BLaER1 (cell line): ENCODE measurements around the gene GRAMD1B.

Experiments
- H3K27ac ChIP-seq: shearing (Covaris generic); formaldehyde crosslinking; 2 replicates; pipeline ENCODE4 v1.8.1; 2022
- H3K27me3 ChIP-seq: shearing (Covaris generic); formaldehyde crosslinking; 2 replicates; pipeline ENCODE4 v1.8.1; 2022
- H3K36me3 ChIP-seq: shearing (Covaris generic); formaldehyde crosslinking; 2 replicates; pipeline ENCODE4 v1.8.1; 2022
- H3K4me1 ChIP-seq: shearing (Covaris generic); formaldehyde crosslinking; 2 replicates; pipeline ENCODE4 v1.8.1; 2022
- H3K4me2 ChIP-seq: shearing (Covaris generic); formaldehyde crosslinking; 2 replicates; pipeline ENCODE4 v1.8.1; 2022
- H3K4me3 ChIP-seq: shearing (Covaris generic); formaldehyde crosslinking; 2 replicates; pipeline ENCODE4 v1.8.1; 2022
- H3K9ac ChIP-seq: shearing (Covaris generic); formaldehyde crosslinking; 2 replicates; pipeline ENCODE4 v1.8.1; 2022
- H3K9me3 ChIP-seq: shearing (Covaris generic); formaldehyde crosslinking; 2 replicates; pipeline ENCODE4 v1.8.1; 2022
- H4K20me1 ChIP-seq: shearing (Covaris generic); formaldehyde crosslinking; 2 replicates; pipeline ENCODE4 v1.8.1; 2022
- Cebpa-rat ChIP-seq: shearing (Covaris generic); IDR thresholded peaks from 2 replicates; pipeline ENCODE4 v1.8.1; 2022

The GRAMD1B gene

DNA sequence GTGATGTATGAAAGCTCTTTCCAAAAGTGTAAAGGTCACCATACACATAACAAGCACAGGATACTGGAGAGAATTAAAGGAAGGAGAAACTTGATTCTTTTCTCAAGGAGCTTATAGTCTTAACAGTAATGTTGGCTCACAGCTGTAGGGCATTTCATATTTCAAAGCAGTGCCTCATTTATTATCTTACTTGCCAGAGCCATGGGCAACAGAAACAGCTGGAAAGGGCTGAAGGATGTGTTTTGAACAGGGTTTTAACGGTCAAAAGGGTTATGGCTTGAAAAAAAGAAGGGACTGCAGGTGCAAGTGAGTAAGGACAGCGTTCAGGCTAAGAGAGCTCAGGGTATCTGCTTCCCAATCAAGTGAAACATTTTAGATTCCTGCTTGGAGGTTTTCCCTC is 2.7 kb upstream of the GRAMD1B start:
- peaks cover 50% of the 10 kb centered on the region for H3K4me1 ChIP-seq
- H3K9me3 ChIP-seq: no peaks in the 10 kb centered on the region
- no peak for TF ChIP-seq Cebpa-rat
- no peak overlapping the region for H3K9ac ChIP-seq
- H3K36me3 ChIP-seq: no peaks in the 10 kb centered on the region
- H3K4me3 ChIP-seq: no peak overlapping the region
- 0 out of 2 replicates have a peak, but pooled peaks cover 9% of the 10 kb centered on the region for H4K20me1 ChIP-seq
- H3K27me3 ChIP-seq: no peaks in the 10 kb centered on the region
- peak overlapping the region; percentile 22; the same call in 1 of the 2 replicates for H3K4me2 ChIP-seq
- H3K27ac ChIP-seq: no peak overlapping the region; the same call in 1 of the 2 replicates

DNA sequence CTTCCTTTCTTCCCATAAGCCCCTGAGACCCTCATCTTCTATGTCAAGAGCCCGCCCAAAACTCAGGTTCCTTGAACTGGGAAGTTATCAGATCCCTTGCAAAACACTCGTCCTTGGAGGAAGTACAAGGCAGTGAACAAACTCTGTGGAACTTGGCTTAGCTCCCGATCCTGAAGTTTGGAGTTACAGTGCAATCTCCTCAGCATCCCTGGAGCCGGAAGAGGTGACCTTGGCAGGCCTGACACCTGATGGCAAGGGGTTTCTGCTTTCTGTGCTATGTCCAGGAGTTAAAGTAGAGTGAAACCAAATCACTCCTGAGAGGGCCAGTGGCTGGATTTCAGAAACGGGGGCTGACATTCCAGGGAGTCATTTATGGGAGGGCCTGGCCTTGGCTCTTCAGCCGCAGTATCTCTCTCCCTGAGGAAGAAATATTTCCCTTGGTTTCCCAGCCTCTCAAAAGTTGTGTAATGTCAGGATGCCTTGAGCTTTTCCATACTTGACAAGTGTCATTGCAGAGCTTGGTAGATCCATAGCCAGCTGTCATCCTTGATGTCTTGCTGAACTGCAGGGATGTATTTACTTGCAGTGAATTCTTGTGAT is 1.9 kb upstream of the GRAMD1B start:
- Histone ChIP-seq H3K9ac (no peak overlapping the region), H3K27me3 (no peaks in the 10 kb centered on the region), H3K4me2 (no peak overlapping the region), H3K27ac (no peak overlapping the region), H4K20me1 (0 out of 2 replicates have a peak, but pooled peaks cover 10% of the 10 kb centered on the region), H3K36me3 (no peaks in the 10 kb centered on the region), H3K4me3 (no peak overlapping the region), H3K4me1 (peaks cover 58% of the 10 kb centered on the region), H3K9me3 (no peaks in the 10 kb centered on the region)
- TF ChIP-seq Cebpa-rat: no peak

DNA sequence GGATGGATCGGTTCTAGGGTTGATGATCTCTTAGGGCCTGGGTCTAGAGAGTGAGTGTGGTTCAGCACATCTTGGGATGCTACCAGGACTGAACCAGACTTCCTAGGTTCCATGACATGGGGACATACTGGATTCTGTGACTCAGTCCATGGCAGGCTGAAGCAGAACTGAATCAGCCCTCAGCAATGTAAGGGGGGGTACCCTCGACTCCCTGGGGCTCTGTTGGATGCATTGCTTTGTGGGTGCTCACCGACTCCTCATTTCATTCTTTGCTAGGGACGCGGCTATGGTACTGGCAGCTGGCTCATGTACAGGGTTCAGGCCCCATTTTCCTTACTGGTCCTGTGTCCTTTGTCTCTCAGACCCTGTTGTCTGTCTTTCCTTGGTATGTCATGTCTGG is 733 bp upstream of the GRAMD1B start:
- Histone ChIP-seq H3K9me3 (no peaks in the 10 kb centered on the region), H3K4me1 (peaks cover 68% of the 10 kb centered on the region), H3K27me3 (no peaks in the 10 kb centered on the region), H3K4me2 (peak overlapping the region; percentile 86), H4K20me1 (0 out of 2 replicates have a peak, but pooled peaks cover 10% of the 10 kb centered on the region), H3K36me3 (no peaks in the 10 kb centered on the region), H3K4me3 (peak overlapping the region; percentile 94), H3K27ac (peak overlapping the region; percentile 69), H3K9ac (peak overlapping the region; percentile 66)
- TF ChIP-seq Cebpa-rat: no peak

DNA sequence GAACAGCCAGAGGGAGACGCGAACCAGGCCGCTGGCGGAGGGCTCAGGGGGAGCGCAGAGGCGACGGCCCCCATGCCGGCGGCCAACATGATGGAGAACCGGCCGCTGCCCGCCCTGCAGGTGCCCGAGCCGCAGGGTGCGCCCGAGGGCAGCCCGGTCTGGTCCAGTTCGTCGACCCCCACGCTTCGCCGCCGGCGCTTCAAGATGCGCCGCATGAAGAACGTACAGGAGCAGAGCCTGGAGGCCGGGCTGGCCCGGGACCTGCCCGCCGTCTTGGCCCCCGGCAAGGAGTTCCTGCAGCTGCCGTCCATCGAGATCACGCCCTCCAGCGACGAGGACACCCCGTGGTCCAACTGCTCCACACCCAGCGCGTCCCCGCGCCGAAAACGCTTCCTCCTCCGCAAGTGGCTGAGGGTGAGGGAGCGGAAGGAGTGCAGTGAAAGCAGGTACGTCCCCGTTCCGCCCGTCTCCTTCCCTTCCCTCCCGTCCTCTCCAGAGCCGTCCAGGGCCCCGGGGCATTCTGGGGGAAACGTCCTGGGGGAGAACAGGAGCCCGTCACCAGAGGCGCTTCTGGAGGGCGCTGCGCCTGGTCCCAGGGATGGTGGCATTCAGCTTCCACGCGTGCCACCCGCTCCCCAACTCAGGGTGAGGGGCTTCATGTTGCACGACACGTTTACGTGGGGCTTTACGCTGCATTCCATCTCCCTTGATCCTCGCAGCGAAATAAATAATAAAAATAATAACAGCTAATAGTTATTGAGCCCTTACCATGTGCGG is 840 bp downstream of the GRAMD1B start:
- Histone ChIP-seq H3K36me3 (peaks cover 8% of the 10 kb centered on the region), H3K4me1 (peaks cover 60% of the 10 kb centered on the region), H3K9me3 (no peaks in the 10 kb centered on the region), H3K27me3 (no peaks in the 10 kb centered on the region), H3K9ac (peak overlapping the region; percentile 90), H3K4me2 (peak overlapping the region; percentile 86), H4K20me1 (0 out of 2 replicates have a peak, but pooled peaks cover 10% of the 10 kb centered on the region), H3K27ac (peak overlapping the region; percentile 94), H3K4me3 (peak overlapping the region; percentile 94)
- TF ChIP-seq Cebpa-rat: no peak

DNA sequence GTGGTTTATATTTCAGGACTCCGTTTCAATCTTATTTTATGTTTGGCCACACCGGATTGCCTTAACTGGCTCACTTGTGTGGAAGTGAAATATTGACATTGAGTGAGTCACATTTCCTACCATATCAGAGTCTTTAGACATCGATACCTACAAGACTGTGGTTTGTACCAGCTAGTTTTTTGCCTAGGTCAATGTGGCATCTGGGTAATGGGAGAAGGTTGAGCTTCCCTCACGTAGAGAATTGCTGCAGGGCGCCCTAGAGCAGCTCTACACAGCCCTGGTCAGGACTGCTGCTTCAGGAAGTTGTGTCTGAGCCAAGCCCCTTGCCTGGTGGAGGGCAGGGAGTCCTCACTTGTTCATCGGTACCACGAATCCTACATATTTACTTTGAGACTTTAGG is 1.6 kb downstream of the GRAMD1B start:
- Histone ChIP-seq H3K27ac (peak overlapping the region; percentile 94), H4K20me1 (0 out of 2 replicates have a peak, but pooled peaks cover 10% of the 10 kb centered on the region), H3K27me3 (no peaks in the 10 kb centered on the region), H3K4me3 (peak overlapping the region; percentile 94), H3K36me3 (peaks cover 15% of the 10 kb centered on the region), H3K9me3 (no peaks in the 10 kb centered on the region), H3K4me1 (peaks cover 56% of the 10 kb centered on the region), H3K9ac (peak overlapping the region; percentile 90), H3K4me2 (peak overlapping the region; percentile 86)
- no peak for TF ChIP-seq Cebpa-rat

DNA sequence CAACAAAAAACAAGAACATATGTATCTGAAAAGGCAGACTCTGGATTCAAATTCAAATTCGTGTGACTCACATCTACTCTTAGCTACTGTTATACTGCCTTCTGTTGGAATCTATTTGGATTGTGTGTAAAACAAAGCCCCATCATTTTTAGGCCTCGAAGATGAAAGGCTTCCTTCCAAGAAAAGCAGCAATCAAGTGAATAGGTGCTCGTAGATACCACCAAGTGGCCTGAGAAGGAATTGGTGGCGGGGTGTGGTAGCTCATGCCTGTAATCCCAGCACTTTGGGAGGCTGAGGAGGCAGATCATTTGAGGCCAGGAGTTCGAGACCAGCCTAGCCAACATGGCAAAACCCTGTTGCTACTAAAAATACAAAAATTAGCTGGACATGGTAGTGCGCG is 4.2 kb downstream of the GRAMD1B start:
- no peaks in the 10 kb centered on the region for H3K9me3 ChIP-seq
- TF ChIP-seq Cebpa-rat: no peak
- H3K4me1 ChIP-seq: peaks cover 57% of the 10 kb centered on the region
- H3K27me3 ChIP-seq: no peaks in the 10 kb centered on the region
- peaks cover 33% of the 10 kb centered on the region for H4K20me1 ChIP-seq
- no peak overlapping the region for H3K4me3 ChIP-seq
- no peak overlapping the region for H3K27ac ChIP-seq
- no peak overlapping the region; the same call in 1 of the 2 replicates for H3K4me2 ChIP-seq
- H3K9ac ChIP-seq: no peak overlapping the region
- peaks cover 29% of the 10 kb centered on the region for H3K36me3 ChIP-seq

DNA sequence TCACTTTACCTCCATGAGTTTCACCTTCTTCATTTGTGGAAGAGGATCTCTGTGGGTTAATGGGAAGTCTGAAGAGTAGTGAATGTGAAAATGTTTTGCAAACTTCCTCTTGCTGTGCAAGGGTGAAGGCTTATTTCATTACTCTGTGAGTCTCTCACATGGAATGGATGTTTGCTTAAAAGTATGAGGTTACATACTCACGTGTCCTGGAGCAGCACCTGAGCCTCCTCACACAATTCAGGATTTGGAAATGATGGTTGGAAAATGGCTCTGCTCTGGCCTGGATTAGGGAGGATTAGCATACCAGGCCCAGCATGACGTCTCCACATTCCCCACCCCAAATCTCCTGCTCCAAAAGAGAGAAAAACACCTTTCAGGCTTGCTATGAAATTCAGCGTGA is 4.8 kb downstream of the GRAMD1B start:
- no peak overlapping the region for H3K27ac ChIP-seq
- H3K4me2 ChIP-seq: no peak overlapping the region
- H3K4me1 ChIP-seq: peaks cover 57% of the 10 kb centered on the region

DNA sequence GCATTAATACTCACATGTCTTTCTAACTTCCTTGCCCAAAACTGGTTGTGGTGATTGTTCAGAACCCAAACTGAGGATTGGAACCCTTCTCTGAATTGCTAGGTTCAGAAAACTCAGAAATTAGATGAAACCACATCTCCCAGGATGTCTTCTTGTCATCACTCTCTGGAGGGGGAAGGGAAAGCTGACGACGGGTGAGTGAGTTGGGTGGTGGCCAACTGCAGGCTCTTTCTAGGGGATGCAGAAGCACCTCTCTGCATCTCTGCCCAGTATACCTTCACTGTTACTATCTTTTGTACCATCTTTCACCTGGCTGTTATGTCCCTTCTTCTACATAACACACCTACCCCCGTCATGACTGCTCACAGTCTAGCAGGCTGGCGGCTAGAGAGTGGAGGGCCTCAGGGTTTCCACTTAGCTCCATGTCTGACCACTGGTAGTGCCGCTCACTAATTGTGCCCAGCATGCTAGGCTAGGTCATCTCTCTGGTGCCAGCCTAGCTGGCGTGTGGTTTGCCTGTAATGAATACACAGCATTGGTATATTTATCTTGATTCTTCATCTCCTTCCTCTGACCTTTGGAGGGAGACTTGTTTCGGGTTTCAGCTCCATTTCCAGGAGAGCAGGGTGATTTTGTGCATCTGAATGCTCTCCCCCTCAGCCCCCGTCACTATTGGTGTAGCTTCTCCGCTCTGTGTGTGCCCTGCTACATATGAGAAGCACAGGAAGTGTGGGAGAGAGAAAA is 7.3 kb downstream of the GRAMD1B start:
- Histone ChIP-seq H3K9me3 (peaks cover 10% of the 10 kb centered on the region; the same call in 1 of the 2 replicates), H3K9ac (no peak overlapping the region), H3K4me3 (no peak overlapping the region), H4K20me1 (peaks cover 35% of the 10 kb centered on the region), H3K4me2 (no peak overlapping the region), H3K27me3 (no peaks in the 10 kb centered on the region), H3K27ac (no peak overlapping the region), H3K4me1 (peaks cover 46% of the 10 kb centered on the region), H3K36me3 (peaks cover 52% of the 10 kb centered on the region)
- TF ChIP-seq Cebpa-rat: no peak

More for the DNA sequence above, 4.8 kb downstream of the GRAMD1B start:
- Histone ChIP-seq H4K20me1 (peaks cover 39% of the 10 kb centered on the region), H3K9ac (no peak overlapping the region), H3K9me3 (no peaks in the 10 kb centered on the region), H3K27me3 (no peaks in the 10 kb centered on the region), H3K36me3 (peaks cover 29% of the 10 kb centered on the region), H3K4me3 (no peak overlapping the region)
- TF ChIP-seq Cebpa-rat: no peak

DNA sequence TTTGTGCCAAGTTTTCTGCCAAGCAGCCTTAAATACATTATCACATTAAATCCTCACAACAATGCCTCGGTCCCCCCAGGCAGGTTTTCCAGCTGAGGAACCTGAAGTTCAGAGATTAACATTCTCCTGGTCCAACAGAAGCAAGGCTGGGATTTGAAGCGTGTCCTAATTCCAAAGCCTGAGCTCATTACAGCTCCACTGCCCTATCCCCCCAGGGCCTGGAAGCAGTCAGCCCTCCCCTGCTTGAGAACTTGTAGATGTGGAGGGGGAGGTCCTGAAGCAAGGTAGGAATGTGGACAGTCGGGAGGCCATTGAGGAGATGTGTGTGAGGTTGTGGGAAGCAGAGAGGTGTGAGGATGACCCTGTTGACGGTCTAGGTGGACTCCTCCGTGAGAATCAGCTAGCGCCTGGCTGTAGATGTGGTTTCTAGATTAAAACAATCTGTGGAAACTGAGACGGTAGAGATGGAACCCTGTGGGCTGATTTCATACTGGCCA is 8.1 kb downstream of the GRAMD1B start:
- Histone ChIP-seq H3K27ac (no peak overlapping the region), H3K36me3 (peaks cover 52% of the 10 kb centered on the region), H3K9ac (no peak overlapping the region), H3K4me3 (no peak overlapping the region), H3K9me3 (peaks cover 10% of the 10 kb centered on the region), H3K27me3 (no peaks in the 10 kb centered on the region), H4K20me1 (peaks cover 34% of the 10 kb centered on the region), H3K4me2 (0 out of 2 replicates have a peak overlapping the region, but pooled peaks have one; percentile 41), H3K4me1 (peaks cover 38% of the 10 kb centered on the region)
- TF ChIP-seq Cebpa-rat: no peak
